Kidney (tissue), 14 donors: ENCODE measurements around the gene FBLN2. TPM values are rescaled to one million over a fixed set of nuclear protein-coding genes. Genes with fewer than 3 reads are reported as not detected.

Experiments
- DNase-seq, 5 donors: peaks; one replicate each; pipeline ENCODE4 v3.0.0-alpha.2; 2013 to 2020
- FAIRE-seq: peaks from 2 replicates; lab custom pipeline; 2012; peaks lifted over from hg19 to GRCh38; lab: Jason Lieb, UNC
- H3K27ac ChIP-seq, 2 donors: one replicate each; pipeline ENCODE4 v1.7.0; 2013; ENCODE audit warnings: low read depth in 2 of 2, low read length in 2 of 2, inconsistent platforms in 1 of 2
- H3K27me3 ChIP-seq: one replicate; pipeline ENCODE4 v1.7.1; 2013; ENCODE audit warnings: low read length, inconsistent platforms; ENCODE audit not compliant: control insufficient read depth, insufficient read depth
- H3K36me3 ChIP-seq, 3 donors: one replicate each; pipeline versions ENCODE4 v1.7.0 to v1.7.1; 2013; ENCODE audit warnings: low read length in 3 of 3, control low read depth in 1 of 3, inconsistent platforms in 1 of 3; ENCODE audit not compliant: insufficient read depth in 3 of 3, control insufficient read depth in 2 of 3
- H3K4me1 ChIP-seq, 3 donors: one replicate each; pipeline versions ENCODE4 v1.7.0 to v1.7.1; 2013; ENCODE audit warnings: low read length in 3 of 3, inconsistent platforms in 1 of 3, low read depth in 1 of 3; ENCODE audit not compliant: control insufficient read depth in 2 of 3, insufficient read depth in 2 of 3
- H3K4me3 ChIP-seq, 3 donors: one replicate each; pipeline versions ENCODE4 v1.7.0 to v1.8.1; 2013; ENCODE audit warnings: low read length in 3 of 3, control low read depth in 1 of 3, inconsistent platforms in 1 of 3
- H3K9ac ChIP-seq, 3 donors: one replicate each; pipeline versions ENCODE4 v1.7.0 to v1.7.1; 2013; ENCODE audit warnings: low read length in 3 of 3, control low read depth in 1 of 3, inconsistent platforms in 1 of 3
- H3K9me3 ChIP-seq, 3 donors: one replicate each; pipeline versions ENCODE4 v1.7.0 to v1.7.1; 2013; ENCODE audit warnings: low read length in 3 of 3, control low read depth in 1 of 3, inconsistent platforms in 1 of 3; ENCODE audit not compliant: control insufficient read depth in 2 of 3, insufficient read depth in 1 of 3
- intact Hi-C: fragments of 100-400 bp; cut with DNase I; formaldehyde crosslinking; loops from one replicate; pipeline ENCODE4 v1.11.1; 2022
- polyA plus RNA-seq: library from polyadenylated mRNA; stranded (reverse); fragments of 350-450 nt; fragmentation: Illumina TruSeq; extraction: RNeasy Lipid Tissue Mini Kit (QIAGEN cat#74804); gene quantifications from one replicate; pipeline ENCODE4 v1.2.3, GENCODE V29; 2014; ENCODE audit warnings: low read depth, low replicate concordance; ENCODE audit not compliant: insufficient read depth
- total RNA-seq: library from RNA; stranded (reverse); fragmentation: NEBNext Ultra II Directional; extraction: Animal tissue kit (Norgen Biotek cat#: 25700); gene quantifications from one replicate; pipeline ENCODE4 v1.2.1, GENCODE V29; 2021
- TF ChIP-seq, protein P1 (sequence below): IDR thresholded peaks from 3 replicates; pipeline ENCODE4 v1.5.1; 2012; ENCODE audit warnings: mild to moderate bottlenecking, moderate library complexity, borderline replicate concordance; ENCODE audit not compliant: insufficient read depth; ENCODE audit errors: extremely low read depth
- donor health status: control.
- donor health status: control.
- donor health status: control.
- donor health status: control.
- donor health status: control.
- donor health status: DM: yes; HTN: yes; CAD: no.
- donor health status: Normal renal cell carcinoma (clear cell type).

FBLN2 gene
- total and polyA plus RNA-seq, 2 donors from 2014 or later: 3.2 to 43.4 TPM

DNA sequence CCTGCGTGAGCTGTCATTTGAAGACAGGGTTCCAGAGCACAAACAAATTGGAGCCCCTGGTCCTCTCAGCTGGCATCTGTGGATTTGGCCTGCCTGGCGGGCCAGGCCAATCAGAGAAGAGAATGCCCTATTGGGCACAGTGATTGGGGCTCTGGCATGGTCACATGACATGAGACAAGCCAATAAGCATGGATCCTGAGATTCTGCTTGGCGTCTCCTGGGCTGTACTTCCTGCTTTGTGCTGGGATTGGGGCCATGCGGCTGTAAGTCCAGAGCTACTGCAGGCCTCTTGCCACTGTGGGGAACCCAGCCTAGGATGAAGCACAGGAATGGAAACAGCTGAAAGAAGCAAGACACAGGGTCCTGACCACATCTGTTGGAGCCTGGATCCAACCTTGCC, 121.4 kb downstream of the FBLN2 start:
- no peaks in the 10 kb centered on the region for H3K4me1 ChIP-seq
- H3K9me3 ChIP-seq: no peaks in the 10 kb centered on the region
- H3K4me3 ChIP-seq: no peak overlapping the region
- no peak overlapping the region for H3K9ac ChIP-seq
- no peak for DNase-seq
- H3K27ac ChIP-seq: no peak overlapping the region
- FAIRE-seq: no peak
- H3K36me3 ChIP-seq: no peaks in the 10 kb centered on the region
- intact Hi-C loops: no loop called here
- H3K27me3 ChIP-seq: no peaks in the 10 kb centered on the region
- TF ChIP-seq, protein P1, sequence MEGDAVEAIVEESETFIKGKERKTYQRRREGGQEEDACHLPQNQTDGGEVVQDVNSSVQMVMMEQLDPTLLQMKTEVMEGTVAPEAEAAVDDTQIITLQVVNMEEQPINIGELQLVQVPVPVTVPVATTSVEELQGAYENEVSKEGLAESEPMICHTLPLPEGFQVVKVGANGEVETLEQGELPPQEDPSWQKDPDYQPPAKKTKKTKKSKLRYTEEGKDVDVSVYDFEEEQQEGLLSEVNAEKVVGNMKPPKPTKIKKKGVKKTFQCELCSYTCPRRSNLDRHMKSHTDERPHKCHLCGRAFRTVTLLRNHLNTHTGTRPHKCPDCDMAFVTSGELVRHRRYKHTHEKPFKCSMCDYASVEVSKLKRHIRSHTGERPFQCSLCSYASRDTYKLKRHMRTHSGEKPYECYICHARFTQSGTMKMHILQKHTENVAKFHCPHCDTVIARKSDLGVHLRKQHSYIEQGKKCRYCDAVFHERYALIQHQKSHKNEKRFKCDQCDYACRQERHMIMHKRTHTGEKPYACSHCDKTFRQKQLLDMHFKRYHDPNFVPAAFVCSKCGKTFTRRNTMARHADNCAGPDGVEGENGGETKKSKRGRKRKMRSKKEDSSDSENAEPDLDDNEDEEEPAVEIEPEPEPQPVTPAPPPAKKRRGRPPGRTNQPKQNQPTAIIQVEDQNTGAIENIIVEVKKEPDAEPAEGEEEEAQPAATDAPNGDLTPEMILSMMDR: no peak

DNA sequence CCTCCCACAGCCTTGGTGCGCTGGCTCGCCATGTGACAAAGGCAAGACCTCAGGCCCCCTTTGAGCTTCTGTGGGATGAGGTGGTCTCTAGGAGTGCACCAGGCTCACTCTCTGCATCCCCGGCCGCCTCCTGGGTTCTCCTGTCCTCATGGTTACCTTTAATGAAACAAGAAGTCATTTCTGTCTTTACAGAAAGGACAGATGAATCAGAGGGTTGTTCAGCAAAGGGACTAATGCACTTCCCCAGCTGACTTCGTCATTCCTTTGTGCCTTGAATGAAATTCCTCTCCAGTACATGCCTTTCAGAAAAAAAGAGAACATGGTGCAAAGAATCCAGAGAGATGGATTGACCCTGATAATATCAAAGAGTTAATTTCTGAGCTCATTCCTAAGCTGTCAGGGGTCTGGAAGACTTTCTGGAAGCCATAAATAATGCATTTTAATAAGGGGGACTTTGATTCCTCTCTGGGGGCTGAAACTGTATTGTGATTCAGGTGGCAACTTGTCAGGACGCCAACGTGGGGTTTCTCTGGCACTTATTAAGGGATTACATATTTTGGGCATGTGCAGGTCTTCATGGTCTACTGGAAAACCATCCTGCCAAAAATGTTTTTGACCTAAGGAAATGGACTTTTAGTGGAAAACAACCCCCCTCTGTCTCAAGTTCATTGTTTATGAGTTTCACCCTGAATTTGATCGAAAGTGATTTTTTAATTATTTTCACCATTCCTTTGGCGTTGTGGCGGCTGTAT, 122.7 kb downstream of the FBLN2 start:
- Histone ChIP-seq H3K27me3 (no peaks in the 10 kb centered on the region), H3K27ac (no peak overlapping the region), H3K36me3 (no peaks in the 10 kb centered on the region), H3K4me3 (no peak overlapping the region), H3K4me1 (no peaks in the 10 kb centered on the region), H3K9ac (no peak overlapping the region), H3K9me3 (no peaks in the 10 kb centered on the region)
- no peak for DNase-seq
- no peak for FAIRE-seq
- intact Hi-C loops: no loop called here
- TF ChIP-seq, protein P1: no peak

DNA sequence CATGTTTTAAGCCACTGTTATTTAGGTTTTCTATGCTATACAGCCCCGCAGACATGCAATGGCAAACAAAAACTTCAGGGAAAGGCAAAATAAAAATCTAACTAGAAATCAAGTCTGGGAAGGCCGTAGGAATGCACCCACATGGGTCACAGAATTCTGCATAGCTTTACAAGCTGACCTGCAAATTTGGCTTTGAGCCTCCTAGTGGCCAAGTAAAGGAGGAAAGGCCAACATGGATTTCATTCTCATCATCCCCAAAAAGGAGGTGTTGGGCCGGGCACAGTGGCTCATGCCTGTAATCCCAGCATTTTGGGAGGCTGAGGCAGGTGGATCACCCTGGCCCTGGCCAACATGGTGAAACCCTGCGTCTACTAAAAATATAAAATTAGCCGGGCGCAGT, 124.3 kb downstream of the FBLN2 start:
- intact Hi-C loops: no loop called here
- FAIRE-seq (no peak), DNase-seq (no peak)
- no peak overlapping the region for H3K4me3 ChIP-seq
- TF ChIP-seq, protein P1: no peak
- no peaks in the 10 kb centered on the region for H3K9me3 ChIP-seq
- H3K4me1 ChIP-seq: no peaks in the 10 kb centered on the region
- H3K9ac ChIP-seq: no peak overlapping the region
- no peaks in the 10 kb centered on the region for H3K36me3 ChIP-seq
- no peak overlapping the region for H3K27ac ChIP-seq
- H3K27me3 ChIP-seq: no peaks in the 10 kb centered on the region
